ENCODE results near the gene ORC2.
A peak's percentile ranks its signal among the peaks of the same experiment; 100 is the strongest.
"Not testable (repeated sequence)": the region's sequence is repeated elsewhere in the genome, so short reads cannot be mapped to it uniquely, and the experiment has no call there.

Gene ORC2

DNA sequence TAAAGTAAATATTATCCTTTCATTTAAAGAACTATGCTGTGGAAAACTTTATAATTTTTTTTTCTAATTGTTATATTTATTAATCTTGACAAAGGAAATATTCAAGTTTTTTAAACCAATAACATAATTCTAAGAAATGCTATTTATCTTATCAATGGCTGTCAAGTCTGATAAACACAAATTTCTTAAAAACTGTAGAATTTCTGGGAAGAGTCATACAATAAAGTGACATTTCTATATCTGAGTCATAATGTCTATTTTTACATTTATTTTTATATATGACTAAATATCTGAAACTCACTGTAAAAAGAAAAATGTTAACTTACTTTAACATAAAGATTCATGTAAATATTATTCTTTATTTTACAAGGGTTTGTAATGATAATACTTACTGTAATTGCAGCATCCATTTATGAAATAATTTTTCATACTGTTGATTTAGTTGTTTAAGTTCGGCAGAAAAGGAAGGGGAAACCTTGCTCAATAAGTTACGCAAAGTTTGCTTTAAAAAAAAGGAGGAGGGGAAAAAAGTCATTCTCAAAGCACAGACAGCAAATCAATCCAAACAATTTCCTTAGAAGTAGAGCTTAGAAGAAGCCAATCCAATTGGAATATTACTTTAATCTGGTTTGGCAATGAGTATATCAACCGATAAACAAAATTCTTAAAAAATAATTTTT is 32.4 kb downstream of the ORC2 start:
- no peak for DNase-seq (ENCODE audit: low spot score)

DNA sequence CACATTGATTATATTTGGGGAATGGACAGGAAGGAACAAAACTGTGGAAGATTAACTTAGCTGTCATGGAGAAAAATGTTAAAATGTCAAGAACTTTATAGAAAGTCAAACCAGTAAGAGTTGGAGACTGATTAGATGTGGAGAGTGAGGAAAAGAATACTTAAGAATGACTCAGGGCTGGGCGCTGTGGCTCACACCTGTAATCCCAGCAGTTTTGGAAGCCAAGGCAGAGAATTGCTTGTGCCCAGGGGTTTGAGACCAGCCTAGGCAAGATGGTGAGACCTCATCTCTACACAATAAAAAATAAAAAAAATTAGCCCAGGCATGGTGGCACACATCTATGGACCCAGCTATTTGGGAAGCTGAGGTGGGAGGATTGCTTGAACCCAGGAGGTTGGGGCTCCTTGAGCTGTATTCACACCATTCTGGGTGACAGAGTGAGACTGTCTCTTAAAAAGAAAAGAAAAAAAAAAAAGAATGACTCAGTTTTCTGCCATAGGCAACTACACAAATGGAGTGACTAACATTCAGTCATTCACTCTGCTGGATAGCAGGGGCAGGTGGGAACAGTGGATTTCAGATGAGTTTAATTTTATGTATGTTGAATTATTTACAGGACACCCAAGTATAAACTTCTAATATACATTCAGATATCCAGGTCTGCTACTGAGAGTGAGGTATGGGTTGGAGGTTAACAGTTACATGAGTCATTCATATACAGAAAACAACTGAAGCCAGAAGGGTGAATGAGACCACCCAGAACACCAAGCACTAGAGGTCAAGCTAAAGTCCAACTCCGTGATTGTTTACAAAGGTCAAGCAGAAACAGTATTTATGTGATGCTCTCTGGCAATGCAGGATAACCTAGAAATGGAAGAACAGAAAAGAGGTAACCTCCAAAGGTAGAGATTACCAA is 33.9 kb downstream of the ORC2 start:
- DNase-seq (ENCODE audit: low spot score), result no peak

- no peak for DNase-seq (ENCODE audit: low spot score)
Observed at GRCh38 chr2:200922439-200922838, 41.0 kb downstream of the ORC2 start.

DNA sequence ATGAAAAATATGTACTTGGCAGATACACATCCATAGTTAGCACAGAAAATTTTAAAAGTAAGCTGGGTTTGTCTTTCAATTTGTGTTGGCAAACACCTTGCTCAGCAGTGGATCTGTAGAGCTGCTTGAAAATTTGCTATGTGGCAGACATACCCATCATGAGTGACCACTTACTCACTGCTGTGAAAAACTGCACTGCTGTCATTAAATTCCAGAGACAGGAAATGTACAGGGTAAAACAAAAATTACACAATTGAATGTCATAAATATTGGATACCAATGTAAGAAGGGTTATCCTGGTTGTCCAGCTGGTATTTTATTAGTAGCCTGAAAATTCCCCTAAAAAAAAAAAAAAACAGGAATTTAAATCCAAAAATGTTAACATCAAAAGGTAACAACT is 49.8 kb downstream of the ORC2 start:
- DNase-seq (ENCODE audit: low spot score), result no peak

DNA sequence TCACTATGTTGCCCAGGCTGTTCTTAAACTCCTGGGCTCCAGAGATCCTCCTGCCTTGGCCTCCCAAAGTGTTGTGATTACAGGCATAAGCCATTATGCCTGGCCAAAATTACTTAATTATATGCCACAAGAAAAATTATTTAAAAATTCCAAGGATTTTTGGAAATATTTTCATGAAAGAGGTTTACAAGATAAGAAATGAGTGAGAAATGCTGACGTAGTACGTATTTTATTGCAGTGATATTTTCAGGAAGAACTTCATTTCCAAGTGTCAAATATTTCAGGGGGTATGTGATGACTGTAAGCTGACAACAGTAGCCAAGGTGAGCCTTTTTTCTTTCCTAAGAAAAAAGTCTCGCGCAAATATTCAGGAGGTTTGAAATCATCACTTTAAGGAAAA is 53.5 kb downstream of the ORC2 start:
- DNase-seq (ENCODE audit: low spot score), result no peak

DNA sequence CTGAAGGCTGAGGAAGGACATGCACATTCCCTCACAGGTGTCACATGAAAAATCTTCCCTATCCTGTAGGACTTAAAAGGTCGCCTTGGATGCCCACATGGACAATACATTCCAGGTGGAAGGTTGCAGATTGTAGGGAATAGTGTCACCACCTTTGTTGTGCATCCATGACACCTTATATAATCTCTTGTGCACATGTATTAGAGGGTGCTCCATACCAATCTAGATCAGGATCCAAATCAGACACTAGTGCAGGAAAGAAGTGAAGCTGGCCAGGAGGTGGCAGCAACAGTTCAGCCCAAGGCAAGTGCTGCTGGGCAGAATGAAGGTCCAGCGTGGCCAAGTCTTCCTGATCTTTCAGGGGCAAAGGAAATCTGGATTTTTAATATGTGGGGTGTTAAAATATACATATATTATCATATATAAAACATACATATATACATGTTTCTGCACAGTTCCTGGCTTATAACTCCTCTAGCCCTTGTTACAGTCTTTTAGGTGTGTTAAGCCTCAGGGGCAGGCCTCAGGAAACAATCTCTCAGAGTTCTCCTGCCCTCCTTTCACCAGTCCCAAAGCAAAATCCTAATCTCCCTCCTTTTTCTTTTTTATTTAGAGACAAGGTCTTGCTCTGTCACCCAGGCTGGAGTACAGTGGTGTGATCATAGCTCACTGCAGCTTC is 57.7 kb downstream of the ORC2 start:
- peak; percentile 49 for DNase-seq (ENCODE audit: low spot score)

DNA sequence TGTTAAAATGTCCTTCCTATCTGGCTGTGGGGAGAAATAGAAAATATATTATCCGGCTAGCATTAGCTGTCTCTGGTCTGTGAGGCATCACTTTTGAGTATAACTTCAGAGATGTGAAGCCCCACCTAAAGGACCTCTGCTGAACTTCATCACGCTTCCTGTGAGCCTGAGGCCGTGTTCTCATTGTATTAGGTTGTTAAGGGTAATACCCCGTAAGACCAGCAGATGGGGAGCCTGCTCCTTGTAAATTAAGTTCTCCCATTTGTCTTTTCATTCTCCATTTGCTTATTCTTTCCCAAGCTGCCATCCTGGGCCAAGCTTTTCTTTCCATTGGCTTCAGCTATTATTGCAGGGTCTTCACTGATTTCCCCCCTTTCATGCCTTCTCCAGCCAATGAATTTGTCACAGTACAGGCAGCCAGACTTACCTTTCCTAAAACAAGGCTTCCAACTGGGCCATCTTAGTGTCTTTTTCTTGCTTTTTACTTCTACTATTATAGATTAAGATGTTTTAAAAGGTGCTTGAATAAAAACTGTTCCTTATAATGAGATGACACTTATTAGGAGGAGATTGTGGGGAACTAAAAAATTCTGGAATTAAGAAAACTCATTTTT is 61.9 kb downstream of the ORC2 start:
- peak; percentile 88 for DNase-seq (ENCODE audit: low spot score)

- no peak for DNase-seq (ENCODE audit: low spot score)
Observed at GRCh38 chr2:200899482-200899881, 64.0 kb downstream of the ORC2 start.

DNA sequence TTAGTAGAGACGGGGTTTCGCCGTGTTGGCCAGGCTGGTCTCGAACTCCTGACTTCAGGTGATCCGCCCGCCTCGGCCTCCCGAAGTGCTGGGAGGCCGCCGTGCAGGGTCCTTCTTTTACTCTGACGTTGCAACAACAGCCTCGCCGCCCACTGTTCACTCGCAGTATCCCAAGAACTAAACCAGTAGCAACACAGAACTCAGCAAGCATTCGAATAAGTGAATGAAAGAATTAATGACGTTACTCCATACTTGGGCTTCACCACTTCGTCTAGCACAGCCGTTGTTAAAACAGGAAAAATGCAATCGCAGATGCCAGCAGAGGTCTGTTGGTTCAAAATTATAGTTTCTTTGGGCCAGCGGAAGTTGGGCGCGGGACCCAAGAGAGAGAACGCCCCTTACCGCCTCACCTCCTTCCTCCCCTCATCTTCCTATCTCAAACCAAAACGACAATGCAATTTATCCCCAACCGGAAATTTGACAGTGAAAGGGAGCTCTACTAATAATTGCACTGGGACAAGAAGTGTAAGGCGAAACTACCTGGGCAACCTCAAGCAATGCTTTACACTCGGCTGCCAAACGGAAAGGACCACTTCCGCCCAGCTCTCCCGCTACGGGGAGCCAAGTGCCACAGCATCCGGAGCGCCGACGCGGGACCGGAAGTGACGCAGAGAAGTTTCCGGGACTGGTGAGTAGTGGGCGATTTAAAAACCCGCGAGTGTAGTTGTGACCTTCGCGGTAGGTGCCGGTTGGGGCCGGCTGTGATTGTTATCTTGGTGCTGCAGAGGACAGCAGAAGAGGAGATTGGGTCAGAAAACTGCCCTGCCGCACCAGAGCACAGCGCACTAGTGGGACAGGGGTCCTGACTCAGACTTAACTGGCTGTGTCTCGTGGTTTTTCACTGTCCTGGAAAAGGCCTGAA is 74.5 kb downstream of the ORC2 start, which contains the start of the genes NIF3L1 and PPIL3:
NIF3L1 (plus strand) TSS at position 668 of the 922 bp plus-strand sequence. CDS start 2,573 bp downstream, outside the sequence.
PPIL3 (minus strand) TSS at position 374 of the 922 bp plus-strand sequence. CDS start 1,462 bp downstream, outside the sequence.
- DNase-seq (ENCODE audit: low spot score), result peak; percentile 96

- DNase-seq (ENCODE audit: low spot score), result not testable (repeated sequence)
Observed at GRCh38 chr2:200881715-200882249, 81.7 kb downstream of the ORC2 start.

GRCh38 chr2:200878289-200878880 is 85.1 kb downstream of the ORC2 start:
- no peak for DNase-seq (ENCODE audit: low spot score)

DNA sequence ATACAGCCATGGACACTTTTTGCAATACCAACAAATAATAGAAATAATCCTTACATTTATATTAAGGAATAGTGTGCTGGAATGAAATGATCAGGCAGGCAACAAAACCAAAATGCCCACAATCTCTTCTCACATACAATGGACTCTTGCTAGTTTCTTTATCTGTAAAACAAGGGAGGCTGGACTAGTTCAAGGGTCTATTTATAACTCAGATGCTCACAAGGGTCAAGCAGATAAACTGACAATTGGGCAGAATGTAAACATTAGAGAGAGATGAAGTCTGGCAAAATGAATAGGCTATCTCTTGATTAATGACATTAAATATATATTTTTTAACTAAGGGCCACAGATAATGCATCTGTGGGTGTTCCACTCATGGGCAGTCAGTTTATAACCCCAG is 86.0 kb downstream of the ORC2 start:
- no peak for DNase-seq (ENCODE audit: low spot score)

DNA sequence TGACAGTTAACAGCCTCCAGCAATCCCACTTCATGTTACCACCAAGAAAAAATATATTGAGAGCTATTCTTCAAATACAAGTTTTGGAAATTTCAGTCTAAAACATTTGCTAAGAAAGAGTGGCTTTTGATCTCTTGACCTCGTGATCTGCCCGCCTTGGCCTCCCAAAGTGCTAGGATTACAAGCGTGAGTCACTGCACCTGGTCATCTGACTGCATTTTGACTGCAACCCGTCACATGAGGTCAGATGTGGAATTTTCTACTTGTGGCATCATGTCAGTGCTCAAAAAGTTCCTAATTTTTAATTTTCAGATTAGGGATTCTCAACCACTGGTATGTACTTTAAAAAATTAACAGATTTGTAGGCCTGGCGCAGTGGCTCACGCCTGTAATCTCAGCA is 89.9 kb downstream of the ORC2 start:
- no peak for DNase-seq (ENCODE audit: low spot score)

DNA sequence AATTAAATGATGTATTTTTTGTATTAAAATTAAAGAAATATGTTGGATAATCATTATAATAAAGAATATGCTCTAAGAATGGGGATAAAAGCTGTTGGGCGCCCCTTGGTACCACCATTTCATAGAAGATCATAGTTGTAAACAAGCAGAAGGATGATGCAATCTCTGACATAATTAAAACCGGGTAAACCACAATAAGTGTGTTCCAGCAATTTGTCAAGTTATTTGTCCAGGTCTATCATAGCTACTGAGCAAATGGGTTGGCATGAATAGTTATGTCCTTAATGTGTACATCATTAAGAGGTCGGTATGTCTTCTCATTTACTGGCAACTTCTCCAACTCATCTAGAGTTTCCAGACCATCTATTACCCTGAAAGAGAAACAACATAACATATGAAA is 92.3 kb downstream of the ORC2 start:
- no peak for DNase-seq (ENCODE audit: low spot score)

DNA sequence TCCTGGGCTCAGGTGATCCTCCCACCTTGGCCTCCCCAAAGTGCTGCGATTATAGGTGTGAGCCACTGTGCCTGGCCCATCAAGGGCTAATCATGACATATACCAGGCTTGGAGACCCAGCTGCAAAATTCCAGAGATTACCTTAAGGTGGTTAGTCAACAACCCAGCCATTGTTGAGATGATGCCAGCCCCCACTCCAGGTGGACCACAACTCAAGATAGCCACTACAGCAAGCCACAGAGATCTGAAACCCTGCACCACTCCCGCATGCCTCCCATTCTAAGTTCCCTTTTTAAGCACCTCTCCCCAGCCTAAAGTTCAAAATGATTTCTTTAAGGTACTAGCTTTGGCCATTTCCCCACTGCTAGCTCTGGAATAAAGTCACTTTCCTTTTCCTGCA is 94.4 kb downstream of the ORC2 start:
- no peak for DNase-seq (ENCODE audit: low spot score)

DNA sequence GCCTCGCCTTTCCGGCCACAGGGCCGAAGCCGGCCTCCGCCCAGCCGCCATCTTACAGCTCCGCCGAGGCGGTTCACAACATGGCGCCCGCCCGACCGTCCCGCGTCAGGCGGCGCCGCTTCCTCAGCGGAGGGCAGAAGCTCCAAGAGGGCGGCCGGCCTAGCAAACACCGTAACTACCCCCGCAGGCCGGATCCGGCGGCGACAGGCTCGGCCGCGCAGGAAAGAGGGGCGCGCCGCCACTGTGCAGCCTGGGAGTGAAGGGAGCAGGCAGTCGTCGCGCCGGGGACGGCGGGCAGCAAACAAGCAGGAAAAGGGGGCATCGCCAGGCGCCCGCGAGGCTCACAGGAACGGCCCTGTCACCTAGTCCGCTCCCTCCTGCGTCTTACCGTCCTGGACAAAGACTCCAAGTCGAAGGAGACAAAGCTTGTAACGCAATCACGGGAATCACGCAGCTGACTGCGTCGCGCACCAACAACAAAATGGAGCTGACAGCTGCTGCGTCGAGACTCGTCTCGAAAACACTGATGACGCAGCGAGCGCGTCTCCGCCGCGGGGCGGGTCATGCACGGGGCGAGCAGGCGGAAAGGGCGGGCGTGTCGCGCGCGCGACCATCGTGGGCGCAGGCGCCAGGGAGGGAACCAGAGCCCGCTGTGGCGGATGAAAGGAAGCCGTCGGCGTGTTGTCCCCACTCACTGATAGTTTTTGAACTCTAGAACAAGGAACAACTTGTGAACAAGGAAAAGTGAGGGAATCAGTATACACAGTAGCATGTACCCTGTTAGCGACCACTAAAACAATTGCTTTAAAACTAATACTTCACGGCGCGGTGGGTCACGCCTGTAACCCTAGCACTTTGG is 99.1 kb downstream of the ORC2 start, which contains the start of gene CLK1:
CLK1 (minus strand) TSS at position 483 of the 859 bp plus-strand sequence. CDS start 2,796 bp downstream, outside the sequence.
- peak; percentile 95 for DNase-seq (ENCODE audit: low spot score)

DNA sequence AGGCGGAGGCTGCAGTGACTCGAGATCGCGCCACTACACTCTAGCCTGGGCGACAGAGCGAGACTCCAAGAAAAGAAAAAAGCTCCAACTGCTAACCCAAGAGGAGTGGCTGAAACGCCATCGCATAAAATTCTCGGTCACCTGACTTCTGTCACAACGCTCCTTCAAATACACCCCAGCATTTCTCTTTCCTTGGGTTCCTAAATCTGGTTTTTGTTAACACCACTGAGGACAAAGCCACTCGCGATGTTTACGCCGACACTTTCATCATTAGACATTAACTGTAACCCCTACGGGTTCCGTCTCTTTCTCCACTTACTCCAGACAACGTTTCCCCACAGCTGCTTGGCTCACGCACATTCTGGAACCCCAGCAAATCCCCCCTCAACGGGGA is 99.7 kb downstream of the ORC2 start:
- DNase-seq (ENCODE audit: low spot score), result no peak

GRCh38 chr2:200862532-200863000 is 100.9 kb downstream of the ORC2 start:
- DNase-seq (ENCODE audit: low spot score), result peak; percentile 71

DNA sequence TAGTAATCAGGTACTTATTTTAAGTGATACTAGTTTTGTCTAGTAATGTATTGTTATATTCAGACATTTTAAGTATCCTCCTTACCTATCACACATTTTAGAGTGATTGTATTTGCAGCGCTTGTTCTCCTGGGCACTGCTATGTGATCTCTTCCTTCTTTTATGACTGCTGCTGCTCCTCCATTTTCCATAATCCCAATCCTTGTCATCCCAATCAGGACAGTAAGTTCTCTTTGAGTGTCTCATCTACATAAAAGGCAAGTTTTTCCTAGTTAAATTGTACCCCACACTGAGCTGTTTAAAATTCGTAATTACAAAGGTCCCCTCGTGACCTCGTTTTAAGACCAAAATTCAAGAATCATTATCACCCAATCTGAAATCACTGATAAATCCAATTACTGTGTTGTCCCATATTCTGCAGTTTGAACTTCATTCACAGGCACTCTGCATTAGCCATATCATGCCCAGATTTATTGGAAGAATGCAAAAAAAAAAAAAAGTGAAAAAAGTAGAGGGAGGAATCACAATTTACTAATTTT is 101.8 kb downstream of the ORC2 start:
- DNase-seq (ENCODE audit: low spot score), result no peak
